HEK293 (cell line): Measurements from ENCODE around the gene DOK7.

Experiments
- CTCF ChIA-PET: fragments of 350-600 bp; formaldehyde crosslinking; extraction: SDS; loops from one replicate; lab custom pipeline; 2021; ENCODE audit warnings: antibody characterized with exemption; lab: Yijun Ruan, JAX
- POLR2A ChIA-PET: fragments of 300-600 bp; formaldehyde crosslinking; extraction: SDS; loops from one replicate; lab custom pipeline; 2020; ENCODE audit warnings: antibody characterized with exemption, inconsistent platforms; lab: Yijun Ruan, JAX
- H3K27ac ChIP-seq: fragments of 200-500 bp; sonication (Bioruptor generic); 2 replicates; pipeline ENCODE4 v1.5.1; 2014; ENCODE audit warnings: low read depth, low read length, control low read depth, inconsistent platforms; ENCODE audit errors: extremely low read depth
- H3K36me3 ChIP-seq, 2 experiments: fragments of 200-500 bp in 1 of 2; sonication (Bioruptor generic) in 1 of 2; 1 replicate in 1 of 2; 2 replicates in 1 of 2; pipeline ENCODE4 v1.5.1; 2014 to 2017; ENCODE audit warnings: inconsistent platforms in 2 of 2, low read length in 2 of 2; ENCODE audit not compliant: control insufficient read depth in 2 of 2, insufficient read depth in 1 of 2
- H3K4me1 ChIP-seq: fragments of 200-500 bp; sonication (Bioruptor generic); 2 replicates; pipeline ENCODE4 v1.5.1; 2014; ENCODE audit warnings: mild to moderate bottlenecking, low read length, inconsistent platforms; ENCODE audit not compliant: control insufficient read depth, insufficient read depth
- H3K4me3 ChIP-seq: 2 replicates; pipeline ENCODE4 v1.5.1; 2011; ENCODE audit warnings: low read depth, mild to moderate bottlenecking, control low read depth, low read length, moderate library complexity
- H3K9me3 ChIP-seq: fragments of 200-500 bp; sonication (Bioruptor generic); 2 replicates; pipeline ENCODE4 v1.5.1; 2014; ENCODE audit warnings: low read depth, low read length, inconsistent platforms; ENCODE audit not compliant: control insufficient read depth, insufficient read depth
- EGR2 ChIP-seq: fragments of 450-650 bp; formaldehyde crosslinking; IDR thresholded peaks from 2 replicates; pipeline ENCODE4 v1.5.1; 2016; ENCODE audit warnings: low read depth, missing biosample characterization, missing genetic modification characterization
- PRDM1 ChIP-seq: fragments of 450-650 bp; formaldehyde crosslinking; IDR thresholded peaks from 2 replicates; pipeline ENCODE4; 2016; ENCODE audit warnings: missing biosample characterization, missing genetic modification characterization
- REPIN1 ChIP-seq: fragments of 450-650 bp; formaldehyde crosslinking; IDR thresholded peaks from 2 replicates; pipeline ENCODE4 v1.5.1; 2017; ENCODE audit warnings: missing biosample characterization, missing genetic modification characterization, low read depth
- SALL2 ChIP-seq: fragments of 450-650 bp; formaldehyde crosslinking; IDR thresholded peaks from 2 replicates; pipeline ENCODE4 v1.5.0; 2017; ENCODE audit warnings: missing biosample characterization, mild to moderate bottlenecking, missing genetic modification characterization, borderline replicate concordance
- YY1 ChIP-seq: fragments of 450-650 bp; formaldehyde crosslinking; IDR thresholded peaks from 2 replicates; pipeline ENCODE4 v1.5.1; 2018; ENCODE audit warnings: missing biosample characterization, missing genetic modification characterization
- ZBTB20 ChIP-seq: fragments of 450-650 bp; formaldehyde crosslinking; IDR thresholded peaks from 2 replicates; pipeline ENCODE4 v1.5.1; 2016; ENCODE audit warnings: missing biosample characterization, missing genetic modification characterization
- ZEB2 ChIP-seq: fragments of 450-650 bp; formaldehyde crosslinking; IDR thresholded peaks from 2 replicates; pipeline ENCODE4 v1.5.1; 2016; ENCODE audit warnings: missing biosample characterization, missing genetic modification characterization
- ZNF16 ChIP-seq: fragments of 450-650 bp; formaldehyde crosslinking; IDR thresholded peaks from 2 replicates; pipeline ENCODE4 v1.5.1; 2016; ENCODE audit warnings: low read depth, missing biosample characterization, missing genetic modification characterization
- ZNF202 ChIP-seq: fragments of 450-650 bp; formaldehyde crosslinking; IDR thresholded peaks from 2 replicates; pipeline ENCODE4 v1.5.1; 2016; ENCODE audit warnings: missing biosample characterization, missing genetic modification characterization, borderline replicate concordance
- ZNF350 ChIP-seq: fragments of 450-650 bp; formaldehyde crosslinking; IDR thresholded peaks from 2 replicates; pipeline ENCODE4 v1.5.0; 2017; ENCODE audit warnings: missing biosample characterization, mild to moderate bottlenecking, missing genetic modification characterization
- ZNF366 ChIP-seq: fragments of 450-650 bp; formaldehyde crosslinking; conservative IDR thresholded peaks from 2 replicates; pipeline ENCODE4 v1.5.1; 2016; ENCODE audit warnings: missing biosample characterization, missing genetic modification characterization
- ZNF48 ChIP-seq: fragments of 450-650 bp; formaldehyde crosslinking; IDR thresholded peaks from 2 replicates; pipeline ENCODE4 v1.5.1; 2016; ENCODE audit warnings: missing biosample characterization, missing genetic modification characterization
- ZNF514 ChIP-seq: fragments of 450-650 bp; formaldehyde crosslinking; IDR thresholded peaks from 2 replicates; pipeline ENCODE4 v1.5.1; 2016; ENCODE audit warnings: missing biosample characterization, missing genetic modification characterization
- ZNF560 ChIP-seq: fragments of 450-650 bp; formaldehyde crosslinking; IDR thresholded peaks from 2 replicates; pipeline ENCODE4 v1.5.1; 2017; ENCODE audit warnings: missing biosample characterization, missing genetic modification characterization, borderline replicate concordance
- ZNF571 ChIP-seq: fragments of 450-650 bp; formaldehyde crosslinking; IDR thresholded peaks from 2 replicates; pipeline ENCODE4 v1.5.0; 2017; ENCODE audit warnings: missing biosample characterization, missing genetic modification characterization
- ZSCAN23 ChIP-seq: fragments of 450-650 bp; formaldehyde crosslinking; IDR thresholded peaks from 2 replicates; pipeline ENCODE4 v1.5.1; 2016; ENCODE audit warnings: missing biosample characterization, missing genetic modification characterization
- ZSCAN30 ChIP-seq: fragments of 450-650 bp; IDR thresholded peaks from 2 replicates; pipeline ENCODE4 v1.5.1; 2018; ENCODE audit warnings: missing biosample characterization, mild to moderate bottlenecking, missing genetic modification characterization, moderate library complexity
- TF ChIP-seq, protein P1 (sequence below): fragments of 450-650 bp; formaldehyde crosslinking; IDR thresholded peaks from 2 replicates; pipeline ENCODE4 v1.5.1; 2016; ENCODE audit warnings: missing biosample characterization, missing genetic modification characterization
- TF ChIP-seq, protein P2 (sequence below): sonication (generic); formaldehyde crosslinking; IDR thresholded peaks from 2 replicates; pipeline ENCODE4 v1.8.1; 2022; ENCODE audit warnings: mild to moderate bottlenecking, moderate library complexity, missing genetic modification reagents
- TF ChIP-seq, protein P3 (sequence below): fragments of 450-650 bp; formaldehyde crosslinking; IDR thresholded peaks from 2 replicates; pipeline ENCODE4 v1.5.1; 2016; ENCODE audit warnings: missing biosample characterization, missing genetic modification characterization

Gene DOK7

DNA sequence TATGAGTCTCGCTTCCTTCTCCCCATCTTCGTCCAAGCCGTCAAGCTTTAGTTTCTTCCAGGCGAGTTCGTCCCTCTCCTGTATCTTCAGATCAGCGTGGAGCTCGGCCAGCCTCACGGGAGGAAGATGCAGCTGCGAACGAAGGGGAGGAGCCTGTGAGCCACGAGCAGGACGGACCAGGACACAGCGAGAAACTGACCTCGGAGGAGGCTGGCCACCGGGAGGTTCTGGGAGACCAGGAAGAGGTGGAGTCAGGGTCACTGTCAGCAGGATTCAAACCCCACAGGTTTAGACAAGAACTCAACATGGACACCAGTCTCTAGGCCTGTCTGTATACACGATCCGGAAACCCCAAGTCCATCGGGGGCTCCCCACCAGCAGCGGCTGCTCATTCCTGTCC, 61.8 kb downstream of the DOK7 start:
- POLR2A ChIA-PET, result no interaction called here
- no peak for TF ChIP-seq ZSCAN23 (tag by site-specific recombination)
- TF ChIP-seq ZNF202 (tag by site-specific recombination), result no peak
- TF ChIP-seq ZNF366 (tag by site-specific recombination), result no peak
- TF ChIP-seq PRDM1 (tag by site-specific recombination), result no peak
- TF ChIP-seq ZEB2, result no peak
- TF ChIP-seq, protein P1, sequence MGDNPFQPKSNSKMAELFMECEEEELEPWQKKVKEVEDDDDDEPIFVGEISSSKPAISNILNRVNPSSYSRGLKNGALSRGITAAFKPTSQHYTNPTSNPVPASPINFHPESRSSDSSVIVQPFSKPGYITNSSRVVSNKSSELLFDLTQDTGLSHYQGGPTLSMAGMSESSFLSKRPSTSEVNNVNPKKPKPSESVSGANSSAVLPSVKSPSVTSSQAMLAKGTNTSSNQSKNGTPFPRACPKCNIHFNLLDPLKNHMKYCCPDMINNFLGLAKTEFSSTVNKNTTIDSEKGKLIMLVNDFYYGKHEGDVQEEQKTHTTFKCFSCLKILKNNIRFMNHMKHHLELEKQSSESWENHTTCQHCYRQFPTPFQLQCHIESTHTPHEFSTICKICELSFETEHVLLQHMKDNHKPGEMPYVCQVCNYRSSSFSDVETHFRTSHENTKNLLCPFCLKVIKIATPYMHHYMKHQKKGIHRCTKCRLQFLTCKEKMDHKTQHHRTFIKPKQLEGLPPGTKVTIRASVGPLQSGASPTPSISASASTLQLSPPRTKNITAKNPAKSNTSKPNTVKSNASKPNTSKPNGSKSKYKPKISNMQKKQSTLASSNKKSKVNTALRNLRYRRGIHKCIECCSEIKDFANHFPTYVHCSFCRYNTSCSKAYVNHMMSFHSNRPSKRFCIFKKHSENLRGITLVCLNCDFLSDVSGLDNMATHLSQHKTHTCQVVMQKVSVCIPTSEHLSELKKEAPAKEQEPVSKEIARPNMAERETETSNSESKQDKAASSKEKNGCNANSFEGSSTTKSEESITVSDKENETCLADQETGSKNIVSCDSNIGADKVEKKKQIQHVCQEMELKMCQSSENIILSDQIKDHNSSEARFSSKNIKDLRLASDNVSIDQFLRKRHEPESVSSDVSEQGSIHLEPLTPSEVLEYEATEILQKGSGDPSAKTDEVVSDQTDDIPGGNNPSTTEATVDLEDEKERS (tag by site-specific recombination), result no peak
- no peak for TF ChIP-seq ZNF350 (tag by site-specific recombination)
- TF ChIP-seq SALL2 (tag by site-specific recombination), result no peak
- no peak for TF ChIP-seq ZBTB20 (tag by site-specific recombination)
- TF ChIP-seq EGR2 (tag by site-specific recombination), result no peak
- TF ChIP-seq ZNF514 (tag by site-specific recombination), result no peak
- TF ChIP-seq ZNF571 (tag by site-specific recombination), result no peak
- TF ChIP-seq, protein P2, sequence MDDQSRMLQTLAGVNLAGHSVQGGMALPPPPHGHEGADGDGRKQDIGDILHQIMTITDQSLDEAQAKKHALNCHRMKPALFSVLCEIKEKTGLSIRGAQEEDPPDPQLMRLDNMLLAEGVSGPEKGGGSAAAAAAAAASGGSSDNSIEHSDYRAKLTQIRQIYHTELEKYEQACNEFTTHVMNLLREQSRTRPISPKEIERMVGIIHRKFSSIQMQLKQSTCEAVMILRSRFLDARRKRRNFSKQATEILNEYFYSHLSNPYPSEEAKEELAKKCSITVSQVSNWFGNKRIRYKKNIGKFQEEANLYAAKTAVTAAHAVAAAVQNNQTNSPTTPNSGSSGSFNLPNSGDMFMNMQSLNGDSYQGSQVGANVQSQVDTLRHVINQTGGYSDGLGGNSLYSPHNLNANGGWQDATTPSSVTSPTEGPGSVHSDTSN (CRISPR knock-in tag), result no peak
- TF ChIP-seq, protein P3, sequence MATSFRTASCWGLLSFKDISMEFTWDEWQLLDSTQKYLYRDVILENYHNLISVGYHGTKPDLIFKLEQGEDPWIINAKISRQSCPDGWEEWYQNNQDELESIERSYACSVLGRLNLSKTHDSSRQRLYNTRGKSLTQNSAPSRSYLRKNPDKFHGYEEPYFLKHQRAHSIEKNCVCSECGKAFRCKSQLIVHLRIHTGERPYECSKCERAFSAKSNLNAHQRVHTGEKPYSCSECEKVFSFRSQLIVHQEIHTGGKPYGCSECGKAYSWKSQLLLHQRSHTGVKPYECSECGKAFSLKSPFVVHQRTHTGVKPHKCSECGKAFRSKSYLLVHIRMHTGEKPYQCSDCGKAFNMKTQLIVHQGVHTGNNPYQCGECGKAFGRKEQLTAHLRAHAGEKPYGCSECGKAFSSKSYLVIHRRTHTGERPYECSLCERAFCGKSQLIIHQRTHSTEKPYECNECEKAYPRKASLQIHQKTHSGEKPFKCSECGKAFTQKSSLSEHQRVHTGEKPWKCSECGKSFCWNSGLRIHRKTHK (tag by site-specific recombination), result no peak
- no peak for TF ChIP-seq ZNF16
- TF ChIP-seq YY1 (tag by site-specific recombination), result no peak
- TF ChIP-seq ZNF560, result no peak
- no peak for TF ChIP-seq REPIN1
- TF ChIP-seq ZSCAN30 (tag by site-specific recombination), result no peak
- Histone ChIP-seq H3K9me3 (no peaks in the 10 kb centered on the region), H3K36me3 (peaks cover 0 to 89% of the 10 kb centered on the region in 2 experiments; a peak in 2 of 3 replicates), H3K27ac (no peak overlapping the region), H3K4me1 (no peaks in the 10 kb centered on the region), H3K4me3 (no peak overlapping the region)
- CTCF ChIA-PET, result no interaction called here

DNA sequence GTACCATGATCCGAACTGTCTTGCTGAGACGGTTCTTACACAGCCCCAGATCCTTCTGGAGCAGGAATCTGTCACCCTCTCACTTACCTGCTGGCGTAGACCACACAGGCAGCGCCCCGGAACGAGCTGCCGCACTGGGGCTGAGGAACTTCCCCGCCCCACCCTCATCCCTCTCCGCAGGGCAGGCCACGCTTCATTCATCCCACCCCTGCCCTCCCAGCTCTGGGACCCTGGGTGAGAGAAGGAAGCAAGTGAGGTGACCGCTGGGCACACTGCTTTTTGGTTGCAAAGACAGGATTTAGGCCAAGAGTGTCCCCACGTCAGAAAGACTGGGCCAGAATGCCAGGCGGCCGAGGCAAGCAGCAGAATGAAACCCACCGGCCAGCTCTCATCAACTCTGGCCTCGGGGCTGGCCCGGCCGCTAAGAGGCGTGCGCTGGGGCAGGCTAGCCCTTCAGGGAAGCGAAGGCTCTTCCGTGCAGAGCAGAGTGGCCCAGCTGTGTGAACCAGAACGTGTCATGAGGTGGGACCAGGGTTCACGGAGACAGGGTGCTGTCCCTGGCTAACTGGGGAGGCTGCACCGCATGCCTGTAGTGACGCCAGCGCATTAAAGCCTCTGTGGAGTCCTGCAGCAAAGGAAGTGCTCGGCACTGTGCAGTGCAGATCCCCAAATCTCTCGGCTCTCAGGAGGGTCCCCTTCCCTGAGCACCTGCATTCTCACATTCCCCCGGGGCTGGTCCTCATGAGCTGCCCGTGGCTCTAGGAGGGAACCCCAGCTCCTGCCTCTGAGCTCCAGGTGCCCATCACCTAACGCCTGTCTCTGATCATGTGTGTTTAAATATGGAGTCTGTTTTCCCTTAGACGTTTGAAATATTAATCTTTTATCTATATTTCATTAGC, 62.7 kb downstream of the DOK7 start:
- ChIA-PET CTCF (interaction anchor here (0.6 kb wide), 1 partner anchor 355 kb away, joined by 3 read pairs; no protein-coding TSS in a partner anchor), POLR2A (interaction anchor here (1.7 kb wide), 1 partner anchor 20 kb away, joined by 4 read pairs; no protein-coding TSS in a partner anchor)
- Histone ChIP-seq H3K27ac (no peak overlapping the region), H3K9me3 (no peaks in the 10 kb centered on the region), H3K4me1 (no peaks in the 10 kb centered on the region; the same call in 1 of the 2 replicates), H3K36me3 (peaks cover 0 to 89% of the 10 kb centered on the region in 2 experiments; a peak in 2 of 3 replicates), H3K4me3 (no peak overlapping the region)
- no peak for TF ChIP-seq ZNF48 (tag by site-specific recombination)
